A673 (cell line): Measurements from ENCODE around the gene SPINT1.

ENCODE experiments used
- EZH2 ChIP-seq: fragments of 200-600 bp; sonication (generic); IDR thresholded peaks from 2 replicates; pipeline ENCODE4 v1.6.1; 2017; ENCODE audit warnings: borderline replicate concordance, low read depth, mild to moderate bottlenecking, mixed read lengths, antibody characterized with exemption, low read length; ENCODE audit not compliant: poor library complexity, severe bottlenecking
- TF ChIP-seq, protein P1 (sequence below): fragments of 300-800, 200-600 bp; sonication (generic); conservative IDR thresholded peaks from 2 replicates; pipeline ENCODE4 v1.5.1; 2017; ENCODE audit warnings: low read depth, mild to moderate bottlenecking, antibody characterized with exemption, low read length, moderate library complexity, mixed read lengths

DNA sequence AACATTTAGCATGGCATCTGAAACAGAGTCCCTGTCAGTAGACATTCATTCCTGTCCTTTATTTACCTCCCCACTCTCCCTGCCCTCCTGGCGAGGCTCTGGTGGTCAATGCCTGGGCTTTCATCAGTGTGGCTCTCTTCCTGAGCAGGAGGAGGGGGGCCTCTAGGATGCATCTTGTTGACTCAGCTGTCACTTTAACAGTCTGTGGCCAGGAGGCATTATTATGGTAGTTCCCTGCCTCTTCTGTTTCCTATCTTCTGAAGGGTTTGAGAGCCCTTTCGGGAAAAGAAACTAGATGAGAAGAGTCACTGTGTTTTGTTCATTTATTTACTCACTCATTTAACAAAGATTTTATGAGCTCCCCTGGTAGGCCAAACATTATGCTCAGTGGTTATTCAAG lies 13.0 kb upstream of the SPINT1 start:
- TF ChIP-seq, protein P1, sequence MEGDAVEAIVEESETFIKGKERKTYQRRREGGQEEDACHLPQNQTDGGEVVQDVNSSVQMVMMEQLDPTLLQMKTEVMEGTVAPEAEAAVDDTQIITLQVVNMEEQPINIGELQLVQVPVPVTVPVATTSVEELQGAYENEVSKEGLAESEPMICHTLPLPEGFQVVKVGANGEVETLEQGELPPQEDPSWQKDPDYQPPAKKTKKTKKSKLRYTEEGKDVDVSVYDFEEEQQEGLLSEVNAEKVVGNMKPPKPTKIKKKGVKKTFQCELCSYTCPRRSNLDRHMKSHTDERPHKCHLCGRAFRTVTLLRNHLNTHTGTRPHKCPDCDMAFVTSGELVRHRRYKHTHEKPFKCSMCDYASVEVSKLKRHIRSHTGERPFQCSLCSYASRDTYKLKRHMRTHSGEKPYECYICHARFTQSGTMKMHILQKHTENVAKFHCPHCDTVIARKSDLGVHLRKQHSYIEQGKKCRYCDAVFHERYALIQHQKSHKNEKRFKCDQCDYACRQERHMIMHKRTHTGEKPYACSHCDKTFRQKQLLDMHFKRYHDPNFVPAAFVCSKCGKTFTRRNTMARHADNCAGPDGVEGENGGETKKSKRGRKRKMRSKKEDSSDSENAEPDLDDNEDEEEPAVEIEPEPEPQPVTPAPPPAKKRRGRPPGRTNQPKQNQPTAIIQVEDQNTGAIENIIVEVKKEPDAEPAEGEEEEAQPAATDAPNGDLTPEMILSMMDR = no peak
- TF ChIP-seq EZH2 = no peak
